ENCODE results near the gene SLC7A7.
A peak's percentile ranks its signal among the peaks of the same experiment; 100 is the strongest.
"Not testable (repeated sequence)": the region's sequence is repeated elsewhere in the genome, so short reads cannot be mapped to it uniquely, and the experiment has no call there.

Gene SLC7A7

GRCh38 chr14:22814941-22815713 lies at the start of gene SLC7A7:
Gene SLC7A7 (minus strand): TSS chr14:22815435. CDS start chr14:22813398, 2,037 bp downstream.
- no peak for DNase-seq

- DNase-seq = no peak
These were observed 49.7 kb upstream of the SLC7A7 start for GRCh38 chr14:22864979-22865378.

- no peak for DNase-seq
These were observed 46.4 kb upstream of the SLC7A7 start for GRCh38 chr14:22861651-22862050.

GRCh38 chr14:22860377-22860776 lies 45.1 kb upstream of the SLC7A7 start:
- DNase-seq = not testable (repeated sequence)

GRCh38 chr14:22856428-22856827 lies 41.2 kb upstream of the SLC7A7 start:
- no peak for DNase-seq

- DNase-seq = no peak
These were observed 39.9 kb upstream of the SLC7A7 start for GRCh38 chr14:22854963-22855724.

GRCh38 chr14:22854296-22854695 lies 39.1 kb upstream of the SLC7A7 start:
- DNase-seq = not testable (repeated sequence)

- peak; percentile 91 for DNase-seq
These were observed 37.9 kb upstream of the SLC7A7 start for GRCh38 chr14:22852940-22853767.

- no peak for DNase-seq
These were observed 37.3 kb upstream of the SLC7A7 start for GRCh38 chr14:22852599-22852939.

- not testable (repeated sequence) for DNase-seq
These were observed 36.9 kb upstream of the SLC7A7 start for GRCh38 chr14:22852178-22852577.

- DNase-seq = no peak
These were observed 35.9 kb upstream of the SLC7A7 start for GRCh38 chr14:22850944-22851764.

- DNase-seq = no peak
These were observed 34.1 kb upstream of the SLC7A7 start for GRCh38 chr14:22849212-22849819.

- DNase-seq = no peak
These were observed 33.3 kb upstream of the SLC7A7 start for GRCh38 chr14:22848351-22849164.

GRCh38 chr14:22847661-22848341 lies 32.6 kb upstream of the SLC7A7 start:
- DNase-seq = no peak

GRCh38 chr14:22846811-22847307 lies 31.6 kb upstream of the SLC7A7 start:
- DNase-seq = no peak

- DNase-seq = no peak
These were observed 30.8 kb upstream of the SLC7A7 start for GRCh38 chr14:22845821-22846625.

GRCh38 chr14:22845103-22845394 lies 29.8 kb upstream of the SLC7A7 start:
- DNase-seq = no peak

GRCh38 chr14:22844221-22845102 lies 29.2 kb upstream of the SLC7A7 start:
- no peak for DNase-seq
